Endodermal cell (in vitro differentiated cells): ENCODE data around the gene GRM4. TPM values are rescaled to one million over a fixed set of nuclear protein-coding genes. Genes with fewer than 3 reads are reported as not detected.

ENCODE experiments used
- DNase-seq: peaks from one replicate; pipeline ENCODE4 v3.0.0-alpha.2; 2017
- H3K27ac ChIP-seq: 2 replicates; pipeline ENCODE4 v1.5.1; 2013; ENCODE audit warnings: mild to moderate bottlenecking, low read depth, low read length, moderate library complexity
- H3K27me3 ChIP-seq: 2 replicates; pipeline ENCODE4 v1.6.1; 2013; ENCODE audit warnings: mild to moderate bottlenecking, low read length, moderate library complexity; ENCODE audit not compliant: insufficient read depth, control insufficient read depth, poor library complexity, severe bottlenecking
- H3K36me3 ChIP-seq: 2 replicates; pipeline ENCODE4 v1.7.0; 2013; ENCODE audit warnings: mild to moderate bottlenecking, low read length, moderate library complexity; ENCODE audit not compliant: control insufficient read depth, insufficient read depth
- H3K4me1 ChIP-seq: one replicate; pipeline ENCODE4 v1.7.0; 2013; ENCODE audit warnings: low read length; ENCODE audit not compliant: control insufficient read depth, insufficient read depth
- H3K4me3 ChIP-seq: 2 replicates; pipeline ENCODE4 v1.5.1; 2013; ENCODE audit warnings: mild to moderate bottlenecking, low read length, moderate library complexity
- H3K9ac ChIP-seq: 2 replicates; pipeline ENCODE4 v1.6.1; 2013; ENCODE audit warnings: mild to moderate bottlenecking, low read length, moderate library complexity; ENCODE audit not compliant: poor library complexity, severe bottlenecking; ENCODE audit errors: extremely low read depth
- H3K9me3 ChIP-seq: 2 replicates; pipeline ENCODE4 v1.6.1; 2013; ENCODE audit warnings: mild to moderate bottlenecking, low read length, moderate library complexity; ENCODE audit not compliant: control insufficient read depth
- H3K27ac Mint-ChIP-seq: 2 replicates; pipeline ENCODE4 v1.8.0; 2020; ENCODE audit warnings: mixed read lengths
- H3K27me3 Mint-ChIP-seq: 2 replicates; pipeline ENCODE4 v1.8.0; 2021; ENCODE audit warnings: mild to moderate bottlenecking, mixed read lengths; ENCODE audit not compliant: insufficient read depth
- H3K36me3 Mint-ChIP-seq: 2 replicates; pipeline ENCODE4 v1.8.0; 2020; ENCODE audit warnings: low read depth, mixed read lengths
- H3K4me1 Mint-ChIP-seq: 2 replicates; pipeline ENCODE4 v1.8.0; 2020; ENCODE audit warnings: mixed read lengths
- H3K4me3 Mint-ChIP-seq: 2 replicates; pipeline ENCODE4 v1.8.0; 2020; ENCODE audit warnings: mild to moderate bottlenecking, moderate library complexity, mixed read lengths
- H3K9me3 Mint-ChIP-seq: 2 replicates; pipeline ENCODE4 v1.8.0; 2020; ENCODE audit warnings: mild to moderate bottlenecking, mixed read lengths
- CTCF ChIP-seq: fragments of 200-600 bp; sonication (generic); conservative IDR thresholded peaks from 2 replicates; pipeline ENCODE4 v1.5.0; 2021; ENCODE audit warnings: antibody characterized with exemption, mild to moderate bottlenecking
- WGBS, 2 experiments: methylation state at CpG; one replicate each; pipeline versions ENCODE4 v1.1.5 to v1.1.7; 2013; ENCODE audit warnings: missing lambda C conversion rate in 2 of 2, mixed read lengths in 1 of 2; ENCODE audit not compliant: insufficient coverage in 1 of 2, insufficient read length in 1 of 2; 5-methylcytosine and 5-hydroxymethylcytosine counted together
- total RNA-seq, 2 donors: library from RNA; stranded (reverse); fragmentation: NEBNext Ultra II Directional in 1 of 2; extraction: Animal tissue kit (Norgen Biotek cat#: 25700) in 1 of 2; gene quantifications; 2 replicates in 1 of 2; 3 replicates in 1 of 2; pipeline ENCODE4 v1.2.1, GENCODE V29; 2021

The GRM4 gene
- total RNA-seq, 2 donors from 2014 or later, result 3.1 to 9.1 TPM

GRCh38 chr6:34020807-34021553 is 124.9 kb downstream of the GRM4 start:
- Mint-ChIP-seq H3K4me1 (peaks cover 22% of the 10 kb centered on the region), H3K27me3 (peaks cover 36% of the 10 kb centered on the region), H3K36me3 (no peaks in the 10 kb centered on the region), H3K4me3 (no peak overlapping the region), H3K27ac (no peak overlapping the region), H3K9me3 (peaks cover 18% of the 10 kb centered on the region)
- 83 to 91% methylated on average over 3 to 17 of the region's 17 CpGs for WGBS, 2 experiments
- Histone ChIP-seq H3K4me1 (no peaks in the 10 kb centered on the region), H3K36me3 (no peaks in the 10 kb centered on the region), H3K4me3 (no peak overlapping the region), H3K27ac (no peak overlapping the region), H3K9me3 (peaks cover 10% of the 10 kb centered on the region), H3K27me3 (no peaks in the 10 kb centered on the region), H3K9ac (no peak overlapping the region)
- no peak for TF ChIP-seq CTCF
- DNase-seq, result no peak

- H3K9me3 Mint-ChIP-seq, result peaks cover 18% of the 10 kb centered on the region
Measured at GRCh38 chr6:34020278-34020677, 125.6 kb downstream of the GRM4 start.

GRCh38 chr6:34018961-34019606 is 126.8 kb downstream of the GRM4 start:
- DNase-seq, result no peak
- H3K9me3 ChIP-seq, result peaks cover 7% of the 10 kb centered on the region
- Mint-ChIP-seq H3K4me1 (peaks cover 9% of the 10 kb centered on the region), H3K9me3 (peaks cover 17% of the 10 kb centered on the region), H3K27me3 (peaks cover 49% of the 10 kb centered on the region), H3K36me3 (no peaks in the 10 kb centered on the region), H3K4me3 (no peak overlapping the region), H3K27ac (no peak overlapping the region)
- H3K36me3 ChIP-seq, result no peaks in the 10 kb centered on the region
- TF ChIP-seq CTCF, result no peak
- H3K9ac ChIP-seq, result no peak overlapping the region
- 66 to 88% methylated on average over 3 to 7 of the region's 7 CpGs for WGBS, 2 experiments
- H3K27ac ChIP-seq, result no peak overlapping the region
- no peaks in the 10 kb centered on the region for H3K27me3 ChIP-seq
- no peak overlapping the region for H3K4me3 ChIP-seq
- no peaks in the 10 kb centered on the region for H3K4me1 ChIP-seq

More at GRCh38 chr6:34020278-34020677, 125.6 kb downstream of the GRM4 start:
- DNase-seq, result no peak
- H3K27ac ChIP-seq, result no peak overlapping the region
- H3K9ac ChIP-seq, result no peak overlapping the region
- H3K4me3 ChIP-seq, result no peak overlapping the region
- no peak overlapping the region for H3K4me3 Mint-ChIP-seq
- H3K4me1 ChIP-seq, result no peaks in the 10 kb centered on the region
- H3K27me3 ChIP-seq, result no peaks in the 10 kb centered on the region
- WGBS, 2 experiments, result 88% methylated on average over 5 of the region's 5 CpGs; no CpG with 5 or more reads in 1 of the 2 experiments
- H3K9me3 ChIP-seq, result peaks cover 10% of the 10 kb centered on the region
- no peak for TF ChIP-seq CTCF
- H3K4me1 Mint-ChIP-seq, result peaks cover 17% of the 10 kb centered on the region
- H3K27me3 Mint-ChIP-seq, result peaks cover 42% of the 10 kb centered on the region
- no peak overlapping the region for H3K27ac Mint-ChIP-seq
- no peaks in the 10 kb centered on the region for H3K36me3 ChIP-seq
- H3K36me3 Mint-ChIP-seq, result no peaks in the 10 kb centered on the region
